Endothelial cell of umbilical vein (primary cell): ENCODE data around the gene FLNB.

ENCODE experiments used
- CTCF ChIP-seq, 2 donors: IDR thresholded peaks; 1 replicate in 1 of 2; 2 replicates in 1 of 2; pipeline ENCODE4 v1.5.1; 2011; ENCODE audit warnings: low read length in 2 of 2, mild to moderate bottlenecking in 2 of 2, moderate library complexity in 2 of 2, control low read depth in 1 of 2, inconsistent platforms in 1 of 2, low read depth in 1 of 2; ENCODE audit not compliant: insufficient read depth in 1 of 2; ENCODE audit errors: extremely low read depth in 1 of 2
- EZH2 ChIP-seq: IDR thresholded peaks from 2 replicates; pipeline ENCODE4 v1.6.1; 2012; ENCODE audit warnings: borderline replicate concordance, low read depth, mild to moderate bottlenecking, moderate library complexity, low read length, inconsistent platforms; ENCODE audit not compliant: severe bottlenecking
- JUN ChIP-seq: IDR thresholded peaks from 2 replicates; pipeline ENCODE4 v1.6.1; 2011; ENCODE audit warnings: borderline replicate concordance, low read depth; ENCODE audit not compliant: insufficient read length, insufficient read depth
- MAX ChIP-seq: IDR thresholded peaks from 2 replicates; pipeline ENCODE4 v1.6.1; 2011; ENCODE audit not compliant: insufficient read depth, insufficient read length
- MYC ChIP-seq: IDR thresholded peaks from one replicate; pipeline ENCODE4 v1.6.1; 2011; ENCODE audit warnings: mild to moderate bottlenecking, low read depth, low read length

GRCh38 chr3:58150130-58150809, 142.0 kb downstream of the FLNB start:
- no peak for TF ChIP-seq CTCF (IDR thresholded peaks at IDR 0.05; ENCODE audit: extremely low read depth in 1 of 2, insufficient read depth in 1 of 2, low read depth in 1 of 2, low read length in 2 of 2)
- no peak for TF ChIP-seq MAX
- no peak for TF ChIP-seq JUN
- no peak for TF ChIP-seq EZH2
- no peak for TF ChIP-seq MYC
